HG02623 (cell line): ENCODE results near the gene SCD5.

ENCODE experiments used
- ATAC-seq: cut with Tn5 transposase; IDR thresholded peaks from one replicate; pipeline ENCODE4 v1.9.1; 2021; ENCODE audit warnings: moderate library complexity; ENCODE audit not compliant: unreplicated experiment

The SCD5 gene

DNA sequence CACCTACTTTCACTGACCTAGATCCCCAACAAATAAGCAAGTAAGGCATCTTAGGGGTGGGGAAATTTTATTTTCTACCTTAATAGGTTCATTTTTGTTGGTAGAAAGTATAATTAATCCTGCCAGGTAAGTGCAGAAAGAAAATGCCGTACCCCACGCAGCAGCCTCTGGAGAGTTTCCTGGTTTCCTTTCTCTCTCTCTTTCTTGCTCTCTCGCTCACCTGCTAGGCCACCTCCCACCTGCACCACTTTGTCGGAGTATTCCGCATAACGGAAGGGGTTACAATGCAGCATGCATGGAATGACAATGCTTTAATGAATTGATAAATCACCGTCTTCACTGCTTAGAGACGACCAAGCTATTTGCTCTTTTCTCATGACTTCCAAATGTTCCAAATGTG, 101.0 kb downstream of the SCD5 start:
- no peak for ATAC-seq

DNA sequence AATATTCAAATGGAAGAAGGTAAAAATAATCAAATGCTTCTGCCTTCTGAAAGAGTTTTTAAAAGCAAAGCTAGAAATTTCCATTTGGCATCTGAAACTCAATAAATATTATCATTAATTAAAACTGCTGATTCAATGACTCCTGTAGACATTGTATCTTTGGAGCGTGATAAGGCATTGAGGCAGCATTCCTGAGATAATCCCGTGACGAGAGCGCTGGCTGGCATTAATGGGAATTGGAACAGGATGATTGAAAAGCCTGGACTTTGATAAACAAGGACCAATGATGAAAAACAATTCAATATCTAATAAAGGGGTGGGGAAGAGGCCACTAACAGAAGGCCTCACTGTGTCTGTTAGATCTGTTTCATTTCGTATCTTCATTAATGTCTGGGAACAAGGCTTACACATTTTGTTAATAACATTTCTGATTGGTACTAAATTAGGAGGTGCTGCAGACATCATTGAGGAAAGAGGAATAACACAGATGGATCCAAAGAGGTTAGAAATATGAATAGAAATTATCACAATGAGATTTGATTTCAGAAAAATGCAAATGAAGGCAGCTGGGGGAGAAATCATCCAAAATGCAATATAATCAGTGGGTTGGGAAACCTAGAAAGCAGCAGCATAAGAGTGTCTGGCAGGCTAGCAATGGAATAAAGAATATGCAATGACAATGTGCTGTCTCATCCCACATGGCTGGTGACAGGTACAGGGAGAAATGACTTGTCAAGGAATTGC, 102.3 kb downstream of the SCD5 start:
- no peak for ATAC-seq

DNA sequence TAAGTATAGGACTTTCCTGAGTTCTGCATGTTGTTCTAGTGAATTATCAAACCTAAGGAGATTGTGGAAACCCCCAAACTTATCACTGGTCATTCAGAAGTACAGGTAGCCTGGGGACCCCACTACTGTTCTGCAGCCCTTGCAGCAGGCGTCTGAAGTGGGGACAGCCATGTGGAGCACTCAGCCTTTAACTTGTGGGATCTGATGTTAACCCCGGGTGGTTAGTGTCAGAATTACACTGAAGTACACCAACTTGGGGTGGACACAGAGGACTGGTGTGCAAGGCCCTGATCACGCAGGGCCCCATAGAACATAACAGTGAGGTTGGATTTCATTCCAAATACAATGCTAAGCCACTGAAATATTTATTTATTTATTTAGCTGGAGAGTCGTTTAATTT, 103.7 kb downstream of the SCD5 start:
- ATAC-seq: no peak

DNA sequence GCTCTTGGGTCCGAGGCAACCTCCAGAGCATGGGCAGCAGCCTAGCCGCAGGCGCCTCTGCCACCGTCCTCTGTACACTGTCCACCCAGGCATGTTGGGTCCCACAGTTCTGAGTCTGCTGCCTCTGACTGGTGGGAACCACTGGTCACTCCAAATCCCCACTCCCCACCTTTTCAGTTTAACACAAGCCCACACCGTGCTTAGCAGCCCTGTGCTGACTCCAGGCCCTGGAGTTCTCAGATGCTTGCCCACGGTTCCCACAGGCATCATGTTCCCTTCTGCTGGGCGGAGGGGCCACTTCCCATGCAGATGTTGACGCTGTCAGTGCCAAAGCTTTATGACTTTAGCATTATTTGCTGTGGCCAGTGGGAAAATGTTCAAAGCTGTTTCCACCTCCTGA, 104.5 kb downstream of the SCD5 start:
- no peak for ATAC-seq

DNA sequence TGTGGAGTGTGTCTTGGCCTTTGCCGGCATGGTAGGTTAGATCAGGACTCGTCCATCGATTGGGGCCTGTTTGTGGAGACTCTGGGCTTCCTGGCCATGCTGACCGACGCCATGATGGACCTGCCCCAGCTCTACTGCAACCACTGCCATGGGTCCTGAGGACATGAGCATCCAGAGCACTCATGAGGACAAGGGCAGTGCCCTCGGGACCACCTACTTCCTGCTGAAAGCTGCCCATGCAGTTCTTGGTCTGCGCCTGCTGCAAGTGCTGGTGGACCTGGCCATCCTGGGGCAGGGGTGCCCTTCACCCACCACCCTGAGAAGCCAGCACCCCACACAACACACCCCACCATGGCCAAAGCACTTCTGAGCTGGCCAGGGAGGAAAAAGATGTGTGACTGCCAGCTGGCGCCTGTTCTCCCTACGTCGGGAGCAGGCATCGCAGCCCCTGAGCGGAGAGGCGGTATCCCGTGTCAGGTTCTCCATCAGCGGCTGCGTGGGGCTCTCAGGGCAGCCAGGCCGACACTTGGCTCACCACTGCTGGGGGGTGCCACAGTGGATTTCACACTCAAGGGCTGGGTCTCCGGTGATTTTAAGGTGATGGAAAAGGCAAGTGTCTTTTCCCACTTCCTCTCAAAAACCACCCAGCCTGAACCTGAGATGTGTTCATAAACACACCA, 106.4 kb downstream of the SCD5 start:
- no peak for ATAC-seq

DNA sequence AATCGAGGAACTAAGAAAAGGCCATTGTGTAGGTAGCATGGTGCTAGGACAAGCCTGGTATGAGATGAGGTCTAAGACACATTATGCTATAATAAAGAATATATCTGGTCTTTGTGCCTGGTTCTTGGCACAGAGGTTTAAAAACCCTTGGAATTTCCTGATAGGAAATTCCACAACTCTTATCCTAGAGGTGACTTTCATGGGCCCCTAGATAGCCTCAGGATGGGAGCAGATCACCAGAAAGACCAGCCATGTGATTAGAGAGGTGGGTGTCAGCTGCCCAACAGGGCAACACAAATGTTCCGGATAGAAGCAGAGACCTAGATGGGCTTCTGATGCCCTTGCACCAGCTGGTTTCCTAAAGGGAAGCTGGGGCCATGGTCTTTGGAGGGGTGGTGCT, 107.2 kb downstream of the SCD5 start:
- no peak for ATAC-seq

DNA sequence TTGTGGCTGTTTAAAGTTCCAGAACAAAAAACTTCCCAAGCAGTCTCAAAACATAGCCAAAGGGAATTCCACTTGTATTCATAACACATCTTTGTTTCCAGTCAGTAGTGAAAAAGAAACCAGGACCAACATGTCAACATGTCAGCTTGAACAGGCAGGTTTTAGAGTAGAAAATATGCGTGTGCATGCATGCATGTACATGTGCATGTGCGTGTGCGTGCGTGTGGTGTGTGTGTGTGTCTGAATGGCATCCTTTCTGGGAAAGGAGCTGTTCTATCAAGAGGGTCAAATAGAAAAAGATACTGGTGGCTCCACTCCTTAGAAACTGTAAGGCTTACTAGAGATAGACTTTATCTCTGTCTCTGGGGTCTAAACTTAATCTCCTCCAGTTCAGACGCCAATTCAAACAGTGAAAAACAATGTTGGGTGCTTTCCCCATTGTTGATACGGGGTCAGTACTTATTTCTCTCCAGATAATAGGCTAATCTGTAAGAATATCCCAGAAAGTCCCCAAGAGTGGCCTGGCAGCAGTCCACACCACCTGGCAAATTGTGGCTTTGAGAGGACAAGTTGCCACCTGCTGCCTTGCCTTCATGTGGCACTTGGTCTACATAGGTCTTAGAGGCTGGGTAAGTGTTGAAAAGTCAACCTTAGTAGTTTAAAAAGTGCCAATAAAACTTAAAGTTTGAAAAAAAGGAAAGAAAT, 110.4 kb downstream of the SCD5 start:
- no peak for ATAC-seq

DNA sequence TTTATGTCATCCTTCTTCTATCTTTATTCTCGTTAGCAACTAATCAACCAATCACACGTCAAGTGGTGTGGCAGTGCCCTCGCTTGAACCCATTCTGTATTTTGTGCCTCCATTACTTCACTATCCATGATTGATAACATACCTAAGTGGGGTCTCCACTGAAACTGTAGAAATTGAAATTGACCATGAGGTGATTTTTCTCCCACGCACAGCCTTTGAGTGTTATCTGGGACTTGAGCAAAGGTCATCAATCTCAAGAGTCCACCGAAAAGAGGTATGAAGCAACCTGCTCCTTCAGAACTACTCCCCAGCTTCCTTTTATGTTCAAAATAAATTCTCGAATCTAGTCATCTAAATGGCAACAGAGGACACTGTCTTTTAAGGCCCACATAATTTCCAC, 111.1 kb downstream of the SCD5 start:
- ATAC-seq: no peak

DNA sequence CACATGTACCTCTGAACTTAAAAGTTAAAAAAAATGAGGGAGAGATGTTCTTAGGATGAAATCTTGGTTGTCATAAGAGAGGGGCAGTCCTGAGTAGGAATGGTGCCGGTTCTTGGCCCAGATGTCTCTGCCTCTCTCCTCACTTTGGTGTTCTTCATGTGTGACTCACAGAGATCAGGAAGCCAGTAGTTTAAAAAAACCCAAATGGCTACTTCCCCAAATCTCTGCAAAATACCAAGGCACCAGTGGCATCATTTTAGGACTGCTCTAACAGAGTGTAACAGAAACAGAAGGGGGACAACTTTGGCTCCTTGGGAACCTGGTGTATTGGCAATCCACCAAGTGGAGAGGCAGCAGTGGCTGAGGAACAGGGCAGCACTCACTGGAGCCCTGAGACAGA, 116.8 kb downstream of the SCD5 start:
- ATAC-seq: no peak

DNA sequence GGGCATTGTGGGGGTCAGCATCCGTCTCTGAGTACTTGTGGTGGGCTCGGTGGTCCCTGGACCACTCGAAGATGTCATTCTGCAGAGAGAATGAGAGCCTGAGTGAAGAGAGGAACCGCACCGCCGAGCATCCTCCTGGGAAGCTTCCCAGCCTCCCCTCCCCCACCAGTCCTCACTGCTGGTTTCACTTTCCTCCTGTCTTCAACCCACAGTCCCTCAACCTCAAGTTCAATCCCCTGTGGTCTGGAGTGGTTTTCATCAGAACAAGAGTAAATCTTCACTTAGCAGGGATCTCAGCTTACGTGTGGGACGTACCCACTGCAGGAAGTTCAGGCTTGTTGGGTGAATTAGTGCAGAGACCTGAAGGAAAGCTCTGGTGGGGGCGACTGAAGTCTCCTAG, 117.8 kb downstream of the SCD5 start:
- no peak for ATAC-seq

DNA sequence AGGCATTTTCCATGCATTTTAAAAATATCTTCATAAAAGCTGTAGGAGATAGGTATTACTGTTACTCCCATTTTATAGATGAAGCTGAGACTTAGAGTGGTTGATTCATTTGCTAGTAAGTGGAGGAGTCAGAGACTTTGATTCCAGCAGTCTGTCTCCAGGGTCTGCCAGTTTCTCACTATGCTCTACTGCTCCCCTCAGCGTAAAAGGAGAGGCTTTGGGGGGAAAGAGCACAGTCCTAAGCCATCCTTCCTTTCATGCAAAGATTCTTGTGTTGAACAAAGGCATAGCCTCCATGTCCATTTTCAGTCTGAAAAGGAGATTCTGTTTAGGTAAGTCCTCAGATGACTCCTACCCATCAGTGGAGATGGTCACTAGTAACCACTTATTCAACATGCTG, 119.1 kb downstream of the SCD5 start:
- ATAC-seq: no peak

DNA sequence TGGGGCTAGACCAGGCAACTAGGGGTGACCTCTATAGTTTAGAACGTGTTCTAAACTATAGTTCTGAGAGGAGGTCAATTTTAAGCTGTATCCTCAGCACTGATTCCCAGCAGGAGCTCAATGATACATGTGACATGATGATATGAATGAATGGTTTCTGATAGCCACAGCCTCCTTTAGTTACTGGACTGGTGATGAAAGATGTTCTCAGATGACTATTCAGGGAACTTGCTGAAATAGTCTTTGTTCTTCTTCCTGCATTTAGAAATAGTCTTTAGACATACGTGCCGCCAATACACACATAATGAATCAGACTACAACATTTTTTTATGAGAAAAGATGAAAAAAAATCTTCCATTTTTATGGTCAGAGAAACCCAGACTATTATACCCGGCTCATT, 120.5 kb downstream of the SCD5 start:
- no peak for ATAC-seq

DNA sequence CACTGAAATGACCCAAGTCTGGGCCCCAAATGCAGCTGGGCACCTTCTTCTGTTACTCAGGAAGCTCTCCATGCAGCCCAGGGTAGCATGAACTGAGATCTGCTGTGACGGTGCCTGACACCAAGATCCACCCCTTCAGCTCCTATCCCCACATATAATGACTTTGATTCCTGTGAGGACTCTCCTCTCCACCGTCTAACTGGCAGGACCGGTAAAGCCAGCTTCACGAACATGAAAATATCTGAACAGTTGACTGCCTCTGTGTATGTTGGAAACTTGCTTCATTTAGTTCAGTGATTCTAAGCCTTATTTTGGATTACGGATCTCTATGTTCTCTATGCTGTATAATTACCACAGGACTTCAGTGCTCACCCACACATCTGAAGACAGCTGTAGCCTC, 121.3 kb downstream of the SCD5 start:
- no peak for ATAC-seq

DNA sequence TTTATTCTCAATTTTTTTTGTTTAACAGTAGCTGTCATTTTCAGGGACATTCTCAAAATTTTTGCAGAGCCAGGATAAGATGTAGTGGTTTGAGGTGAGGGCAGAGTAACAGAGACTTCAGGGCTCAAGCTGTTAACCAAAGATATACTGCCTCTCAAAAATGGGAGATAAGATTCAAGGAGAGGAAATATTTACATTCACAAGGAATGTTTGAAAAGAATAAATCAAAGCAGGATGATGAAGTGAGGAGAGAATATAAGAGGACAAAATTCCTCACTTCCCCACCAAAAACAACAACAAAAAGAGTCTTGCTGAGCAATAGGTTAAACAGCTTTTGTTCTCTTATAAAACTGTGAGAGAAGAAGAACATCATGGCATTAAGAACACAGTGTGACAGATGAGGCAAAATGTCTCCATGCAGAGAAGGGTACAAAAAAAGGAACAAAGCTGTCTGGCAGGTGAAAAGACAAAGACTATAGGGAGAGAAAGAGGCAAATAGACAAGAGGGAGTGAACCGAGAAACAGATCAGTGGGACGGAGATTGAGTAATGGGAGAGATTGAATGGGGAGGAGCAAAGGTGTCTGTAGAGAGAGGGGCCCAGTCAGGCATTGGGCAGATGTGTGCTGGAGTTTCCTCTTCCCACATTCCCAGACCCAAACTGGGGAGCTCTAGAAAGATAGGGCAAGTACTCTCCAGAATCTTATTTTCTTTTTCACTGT, 130.7 kb downstream of the SCD5 start:
- no peak for ATAC-seq

DNA sequence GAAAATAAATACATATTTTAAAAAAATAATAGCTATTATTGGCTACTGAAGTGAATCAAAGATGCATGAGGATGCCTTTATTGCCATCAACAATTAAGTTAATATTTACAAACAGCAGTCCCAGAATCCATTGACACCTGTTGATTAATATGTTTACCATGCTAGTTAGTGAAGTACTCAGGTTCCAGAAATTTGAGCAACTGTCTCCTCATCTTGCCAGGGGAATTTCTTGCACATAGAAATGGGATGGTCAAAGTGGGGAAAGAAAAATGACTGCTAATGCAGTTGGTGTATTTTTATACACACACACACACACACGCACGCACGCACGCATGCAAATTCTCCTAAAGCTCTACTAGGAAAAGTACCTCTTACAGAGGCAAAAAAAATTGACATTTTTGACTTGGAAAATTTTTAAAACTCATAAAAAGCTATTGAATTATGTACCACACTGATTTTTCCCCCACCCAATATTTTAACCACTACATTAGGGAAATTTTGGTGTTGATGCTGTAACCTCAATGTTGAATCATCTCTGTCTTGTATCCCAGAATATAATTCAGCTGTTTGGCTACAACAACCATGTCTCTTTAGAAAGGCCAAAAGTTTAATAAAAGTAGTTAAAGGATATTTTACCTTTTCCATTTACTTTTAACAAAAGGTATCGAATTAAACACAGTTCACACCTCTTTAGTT, 131.5 kb downstream of the SCD5 start:
- no peak for ATAC-seq

DNA sequence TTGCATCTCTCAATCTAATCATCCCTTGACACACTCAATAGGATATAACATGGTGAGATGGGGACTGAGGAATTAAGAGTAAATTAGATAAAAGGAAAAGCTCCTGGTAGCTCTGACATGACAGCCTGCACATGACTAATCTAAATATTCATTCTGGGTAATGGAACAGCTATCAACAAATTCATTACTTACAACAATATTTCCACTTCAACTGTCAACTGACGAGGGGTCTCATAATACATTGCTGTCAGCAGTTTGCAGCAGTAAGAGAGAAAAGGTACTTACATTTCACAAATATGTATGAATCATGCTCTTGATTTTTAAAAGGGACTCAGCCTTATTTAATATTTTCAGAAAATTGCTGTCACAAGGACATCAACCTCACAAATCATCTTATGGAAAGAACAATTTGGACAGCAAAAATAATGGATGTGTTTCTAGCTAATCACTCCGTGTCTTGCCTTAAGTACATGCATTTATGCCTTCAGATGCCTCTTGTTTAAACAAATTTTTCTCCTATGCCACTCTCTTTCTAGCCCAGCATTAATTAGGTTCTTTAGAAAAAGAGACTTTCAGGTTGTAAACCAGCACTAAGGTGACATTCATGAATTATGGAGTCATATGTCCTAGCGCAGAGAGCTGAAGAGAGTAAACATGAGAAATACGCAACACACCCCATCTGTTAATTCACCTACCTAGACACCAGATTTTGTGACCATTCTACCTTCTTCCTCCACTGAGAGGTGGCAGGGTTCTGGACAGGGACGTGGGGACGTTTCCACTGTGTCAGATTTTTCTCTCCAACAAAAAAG, 137.2 kb downstream of the SCD5 start:
- ATAC-seq: no peak

DNA sequence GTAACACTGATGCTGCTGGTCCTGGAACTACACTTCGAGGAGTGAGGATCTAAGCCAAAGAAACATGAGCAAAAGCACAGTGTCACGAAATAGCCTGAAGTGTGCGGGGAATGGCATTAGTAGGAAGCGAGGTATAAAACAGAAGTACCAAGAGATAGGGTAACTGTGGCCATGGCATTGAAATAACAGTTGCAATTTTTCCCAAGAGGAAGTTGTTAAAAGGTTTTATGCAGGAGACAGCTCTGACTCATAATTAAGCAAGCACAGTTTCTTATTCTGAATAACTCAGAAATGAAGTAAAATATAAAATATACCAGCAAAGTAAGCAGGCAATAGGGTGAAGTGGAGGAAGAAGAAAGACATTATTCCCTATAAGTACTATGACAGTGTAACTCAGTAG, 146.5 kb downstream of the SCD5 start:
- ATAC-seq: no peak

DNA sequence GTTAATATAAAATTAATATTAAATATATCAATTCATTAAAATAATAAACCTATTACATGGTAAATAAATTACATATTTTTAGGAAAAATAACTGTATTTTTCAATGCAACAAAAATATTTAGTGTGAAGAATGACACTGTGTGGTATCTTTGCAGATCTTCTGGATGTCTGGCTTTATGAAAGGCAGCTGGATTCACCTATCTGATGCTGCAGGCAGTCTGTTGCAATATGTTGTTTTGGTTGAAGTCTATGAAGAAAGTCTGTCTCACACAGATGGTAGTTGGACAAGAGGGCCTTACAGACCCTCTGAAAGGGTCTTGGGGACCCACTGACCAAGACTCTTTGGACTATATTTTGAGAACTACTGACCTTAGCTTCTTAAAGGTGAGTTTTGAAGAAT, 147.7 kb downstream of the SCD5 start:
- no peak for ATAC-seq

DNA sequence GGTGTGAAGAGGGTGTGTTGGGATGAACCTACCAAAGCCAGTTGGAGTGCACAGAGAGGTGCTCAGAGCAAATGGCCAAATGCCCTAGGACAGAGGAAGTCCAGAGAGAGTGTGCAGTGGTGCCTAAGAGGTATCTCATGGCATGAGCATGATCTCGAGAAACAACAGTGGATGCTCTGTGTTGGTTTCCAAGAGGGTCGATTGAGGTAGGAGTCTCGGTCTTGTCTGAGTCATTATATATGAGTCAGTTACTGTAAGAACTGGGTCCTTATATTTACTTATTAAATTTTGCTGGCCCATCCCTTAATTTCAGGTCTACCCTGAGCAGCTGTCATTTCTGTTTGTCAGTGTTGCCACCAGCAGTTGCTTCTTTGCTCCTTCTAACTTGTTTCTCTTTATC, 150.2 kb downstream of the SCD5 start:
- ATAC-seq: no peak

DNA sequence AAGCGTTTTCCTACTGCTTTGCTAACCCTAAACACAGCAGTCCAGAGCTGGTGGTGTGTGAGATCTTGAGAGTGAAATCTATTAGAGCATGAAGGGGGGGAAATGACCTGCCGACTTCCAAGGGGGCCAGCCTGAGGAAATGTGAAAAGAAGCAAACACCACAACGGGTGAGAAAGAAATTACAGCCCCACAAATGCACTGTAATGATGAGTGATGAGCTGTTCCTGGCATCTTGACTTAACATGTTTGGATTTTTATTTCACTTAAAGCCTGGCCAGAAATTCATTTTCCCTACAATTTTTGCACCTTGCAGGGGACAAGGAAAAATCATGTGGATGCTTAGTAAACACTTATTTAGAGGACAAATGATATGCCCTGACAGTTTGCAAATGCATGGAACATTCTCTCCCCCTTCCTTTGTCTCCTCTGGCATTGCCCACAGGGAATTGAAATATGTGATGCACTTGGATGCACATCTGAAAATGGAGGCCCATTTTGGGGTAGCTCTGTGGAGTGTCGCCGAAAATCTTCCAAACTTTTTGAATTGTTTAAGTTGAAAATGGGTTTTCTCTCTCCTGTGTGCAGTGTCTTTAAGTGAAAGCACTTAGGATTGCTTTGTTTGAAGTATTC, 152.5 kb downstream of the SCD5 start:
- no peak for ATAC-seq
